ENCODE results near the gene NCAPH2. TPM values are rescaled to one million over a fixed set of nuclear protein-coding genes. Genes with fewer than 3 reads are reported as not detected.

NCAPH2 gene
- 100 to 1,000 TPM in 1 of 6 donors, 10 to 100 TPM in 5; 55.4 to 104 (median 62.2) TPM for total RNA-seq

DNA sequence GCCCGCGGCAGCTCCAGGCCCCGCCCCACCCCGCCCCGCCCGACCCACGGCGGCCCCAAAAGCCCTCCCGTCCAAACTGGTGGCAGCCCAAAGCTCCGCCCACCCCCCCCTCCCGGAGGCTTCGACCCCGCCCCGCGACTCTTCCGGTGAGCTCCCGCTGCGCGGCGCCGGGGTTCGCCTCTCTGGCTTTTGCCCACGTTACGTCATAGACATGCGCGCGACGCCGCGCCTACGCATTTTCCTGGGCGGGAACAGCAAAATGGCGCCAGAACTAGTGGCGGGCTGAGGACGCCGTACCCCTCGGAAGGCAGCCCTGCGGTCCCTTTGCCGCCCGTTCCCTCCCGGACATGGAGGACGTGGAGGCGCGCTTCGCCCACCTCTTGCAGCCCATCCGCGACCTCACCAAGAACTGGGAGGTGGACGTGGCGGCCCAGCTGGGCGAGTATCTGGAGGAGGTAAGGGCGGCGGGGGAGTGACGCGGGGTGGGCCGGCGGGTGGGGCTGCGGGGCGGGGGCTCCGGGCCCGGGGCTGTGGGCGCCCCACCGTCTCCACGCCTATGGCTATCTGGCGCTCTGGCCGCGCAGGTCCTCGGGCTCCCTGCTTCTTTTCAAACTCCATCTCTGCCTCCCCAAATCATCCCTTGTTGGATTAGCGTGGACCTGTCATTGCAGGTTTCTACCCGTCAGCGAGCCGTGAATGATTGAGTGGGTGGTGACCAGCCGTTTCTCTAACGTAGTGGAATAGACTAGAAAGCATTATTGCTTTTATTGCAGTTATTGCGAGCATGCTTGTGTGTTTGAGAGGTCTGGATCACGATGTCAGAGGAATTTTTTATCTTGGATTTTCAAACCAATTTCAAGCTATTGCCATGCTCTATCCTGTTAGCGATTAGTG, at the start of gene NCAPH2:
Gene NCAPH2 (plus strand): TSS at position 234 of the 894 bp plus-strand sequence. CDS start 114 bp downstream, at position 348.
- peak within 1 kb of the TSS; percentile 81 to 99 (median 98) for H3K4me3 ChIP-seq
- peak within 1 kb of the TSS; percentile 92 to 97 (median 95) for H3K27ac ChIP-seq

DNA sequence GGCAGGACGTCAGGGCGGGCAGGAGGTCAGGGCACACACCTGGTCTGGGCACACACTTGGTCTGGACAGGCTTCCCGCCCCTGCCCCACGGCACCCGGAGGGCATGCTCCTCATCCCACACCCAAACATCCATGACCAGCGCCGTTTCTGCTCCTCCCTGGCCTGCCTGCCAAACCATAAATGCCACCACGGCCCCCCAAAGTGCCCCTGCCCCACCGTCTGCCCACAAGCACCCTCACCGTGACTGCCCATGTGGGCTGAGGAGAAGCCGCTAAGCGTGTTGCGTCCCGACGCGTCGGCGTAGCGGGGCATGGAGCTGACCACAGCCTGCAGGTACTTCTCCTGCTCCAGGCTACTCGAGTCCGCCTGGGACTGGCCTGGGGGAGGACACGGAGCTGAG, 49.0 kb upstream of the NCAPH2 start:
- 91 to 94% methylated on average over 22 of the region's 22 CpGs for WGBS, 2 donors
- ATAC-seq (ENCODE audit: low FRiP score in 2 of 2) (no peak), DNase-seq (peak in 1 of 2 donors; percentile 83)
- Histone ChIP-seq H3K36me3 (peaks cover 47 to 100% (median 99%) of the 10 kb centered on the region in 4 donors), H3K9me3 (no peaks in the 10 kb centered on the region), H3K27ac (no peak overlapping the region), H3K27me3 (no peaks in the 10 kb centered on the region), H3K4me3 (no peak overlapping the region), H3K4me1 (no peaks in the 10 kb centered on the region)
- TF ChIP-seq EP300 (IDR thresholded peaks at IDR 0.05), result no peak
- TF ChIP-seq, protein P1, sequence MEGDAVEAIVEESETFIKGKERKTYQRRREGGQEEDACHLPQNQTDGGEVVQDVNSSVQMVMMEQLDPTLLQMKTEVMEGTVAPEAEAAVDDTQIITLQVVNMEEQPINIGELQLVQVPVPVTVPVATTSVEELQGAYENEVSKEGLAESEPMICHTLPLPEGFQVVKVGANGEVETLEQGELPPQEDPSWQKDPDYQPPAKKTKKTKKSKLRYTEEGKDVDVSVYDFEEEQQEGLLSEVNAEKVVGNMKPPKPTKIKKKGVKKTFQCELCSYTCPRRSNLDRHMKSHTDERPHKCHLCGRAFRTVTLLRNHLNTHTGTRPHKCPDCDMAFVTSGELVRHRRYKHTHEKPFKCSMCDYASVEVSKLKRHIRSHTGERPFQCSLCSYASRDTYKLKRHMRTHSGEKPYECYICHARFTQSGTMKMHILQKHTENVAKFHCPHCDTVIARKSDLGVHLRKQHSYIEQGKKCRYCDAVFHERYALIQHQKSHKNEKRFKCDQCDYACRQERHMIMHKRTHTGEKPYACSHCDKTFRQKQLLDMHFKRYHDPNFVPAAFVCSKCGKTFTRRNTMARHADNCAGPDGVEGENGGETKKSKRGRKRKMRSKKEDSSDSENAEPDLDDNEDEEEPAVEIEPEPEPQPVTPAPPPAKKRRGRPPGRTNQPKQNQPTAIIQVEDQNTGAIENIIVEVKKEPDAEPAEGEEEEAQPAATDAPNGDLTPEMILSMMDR (IDR thresholded peaks at IDR 0.05), result no peak
- TF ChIP-seq POLR2A (IDR thresholded peaks at IDR 0.05), result no peak
- no peak for TF ChIP-seq POLR2AphosphoS5 (IDR thresholded peaks at IDR 0.05)

More for the DNA sequence above, at the start of gene NCAPH2:
- Histone ChIP-seq H3K9me3 (no peaks in the 10 kb centered on the region), H3K4me1 (peaks cover 23 to 47% (median 26%) of the 10 kb centered on the region in 4 donors), H3K27me3 (no peaks in the 10 kb centered on the region), H3K36me3 (peaks cover 10 to 30% (median 27%) of the 10 kb centered on the region in 4 donors)
- peak; percentile 94 to 99 for DNase-seq
- WGBS, 2 donors, result 1% methylated on average over 14 to 30 of the region's 76 CpGs
- peak; percentile 89 to 92 for ATAC-seq (ENCODE audit: low FRiP score in 2 of 2)
- peak in 2 of 4 donors; percentile 67 to 83 for TF ChIP-seq POLR2A (IDR thresholded peaks at IDR 0.05)
- TF ChIP-seq EP300 (IDR thresholded peaks at IDR 0.05), result peak in 1 of 4 donors; percentile 84
- TF ChIP-seq POLR2AphosphoS5 (IDR thresholded peaks at IDR 0.05), result peak; percentile 96
- TF ChIP-seq, protein P1 (IDR thresholded peaks at IDR 0.05), result peak in 2 of 6 experiments; percentile 20 to 49

DNA sequence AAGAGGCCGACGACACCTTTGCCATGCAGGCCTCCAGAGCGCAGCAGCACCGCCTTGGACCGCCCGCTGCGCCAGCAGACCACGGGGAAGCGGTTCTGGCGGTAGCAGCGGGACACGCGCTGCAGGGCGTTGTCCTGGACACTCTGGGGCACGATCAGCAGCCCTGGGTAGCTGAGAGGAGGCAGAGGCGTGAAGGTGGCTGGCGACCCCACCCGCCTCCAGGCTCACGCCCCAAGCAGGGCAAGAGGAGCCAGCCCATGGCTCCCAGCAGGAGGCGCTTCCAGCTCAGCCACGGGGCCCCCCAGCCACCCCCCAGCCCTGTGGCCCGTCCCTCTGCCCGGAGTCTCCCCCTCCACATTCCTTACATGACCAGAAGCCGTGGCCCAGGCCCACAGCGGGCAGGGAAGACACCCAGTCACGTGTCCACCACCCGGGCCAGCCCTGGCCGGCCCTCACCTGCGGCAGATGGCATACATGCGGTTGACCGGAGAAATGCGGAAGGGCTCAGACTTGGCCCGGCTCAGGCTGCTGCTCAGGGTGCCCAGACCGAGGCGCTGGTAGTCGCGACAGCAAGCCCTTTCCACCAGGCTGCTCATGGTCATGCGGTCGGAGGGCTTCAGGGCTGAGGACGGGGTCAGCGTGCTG, 48.4 kb upstream of the NCAPH2 start:
- WGBS, 2 donors, result 94 to 98% methylated on average over 10 to 41 of the region's 41 CpGs
- DNase-seq, result peak in 1 of 2 donors; percentile 81
- no peak overlapping the region for H3K4me3 ChIP-seq
- peaks cover 48 to 100% (median 99%) of the 10 kb centered on the region in 4 donors for H3K36me3 ChIP-seq
- no peak for TF ChIP-seq POLR2A (IDR thresholded peaks at IDR 0.05)
- TF ChIP-seq, protein P1 (IDR thresholded peaks at IDR 0.05), result no peak
- TF ChIP-seq POLR2AphosphoS5 (IDR thresholded peaks at IDR 0.05), result no peak
- no peak for TF ChIP-seq EP300 (IDR thresholded peaks at IDR 0.05)
- H3K9me3 ChIP-seq, result no peaks in the 10 kb centered on the region
- H3K4me1 ChIP-seq, result no peaks in the 10 kb centered on the region
- H3K27ac ChIP-seq, result no peak overlapping the region
- H3K27me3 ChIP-seq, result no peaks in the 10 kb centered on the region
- no peak for ATAC-seq (ENCODE audit: low FRiP score in 2 of 2)

DNA sequence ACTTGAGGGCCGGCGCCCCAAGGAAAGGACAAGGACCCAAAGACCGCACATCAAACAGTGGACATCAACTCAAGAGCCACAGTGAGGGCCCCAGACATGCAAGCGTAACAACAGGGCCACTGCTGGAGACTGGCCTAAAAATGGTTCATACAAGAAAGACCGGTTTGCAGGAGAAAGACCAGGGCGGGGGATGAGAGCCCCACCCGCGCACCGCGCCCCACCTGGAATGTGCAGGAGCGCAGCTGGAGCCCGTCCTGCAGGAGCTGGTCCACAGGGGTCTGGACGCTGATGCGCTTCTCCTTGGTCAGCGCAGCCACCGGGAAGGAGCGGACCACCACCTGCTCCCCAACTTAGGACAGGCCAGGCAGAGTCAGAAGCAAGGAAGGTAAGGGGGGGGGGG, 47.1 kb upstream of the NCAPH2 start:
- DNase-seq, result peak; percentile 62 to 89
- ATAC-seq (ENCODE audit: low FRiP score in 2 of 2), result peak in 1 of 2 donors; percentile 64
- Histone ChIP-seq H3K27me3 (no peaks in the 10 kb centered on the region), H3K36me3 (peaks cover 51 to 100% (median 99%) of the 10 kb centered on the region in 4 donors), H3K9me3 (no peaks in the 10 kb centered on the region), H3K4me1 (no peaks in the 10 kb centered on the region), H3K4me3 (no peak overlapping the region), H3K27ac (peak overlapping the region in 1 of 4 donors; percentile 10)
- TF ChIP-seq, protein P1 (IDR thresholded peaks at IDR 0.05), result no peak
- TF ChIP-seq POLR2A (IDR thresholded peaks at IDR 0.05) (no peak), POLR2AphosphoS5 (IDR thresholded peaks at IDR 0.05) (no peak), EP300 (IDR thresholded peaks at IDR 0.05) (no peak)
- WGBS, 2 donors, result 75 to 90% methylated on average over 14 to 17 of the region's 17 CpGs
